K562 (cell line): ENCODE measurements around the gene SMIM13. TPM values are rescaled to one million over a fixed set of nuclear protein-coding genes. Genes with fewer than 3 reads are reported as not detected.

Source experiments
- ATAC-seq: fragments of 200-7000 bp; cut with Tn5 transposase; 3 replicates; pipeline ENCODE4 v1.9.1; 2020; ENCODE audit warnings: moderate library complexity
- BruUV-seq: library from RNA; stranded (reverse); fragments of 400-500 nt; replicated peaks from 2 replicates; lab custom pipeline; 2021; lab: Mats Ljungman, UMichigan
- CTCF ChIA-PET: fragments of 300-600 bp; formaldehyde crosslinking; extraction: SDS; loops from one replicate; lab custom pipeline; 2021; ENCODE audit warnings: low intra/inter-chr PET ratio; lab: Yijun Ruan, JAX
- POLR2A ChIA-PET: fragments of 300-600, 350-650 bp; sonication (Branson Sonifier 250); formaldehyde crosslinking; extraction: SDS; loops from one replicate; lab custom pipeline; 2021; ENCODE audit warnings: antibody characterized with exemption, inconsistent platforms; lab: Yijun Ruan, JAX
- DNase-seq, 4 experiments: peaks; one replicate each; pipeline versions ENCODE4 v3.0.0 to v3.0.0-alpha.2; 2011 to 2018; ENCODE audit warnings: low spot score in 3 of 4, mixed read lengths in 3 of 4; ENCODE audit errors: extremely low read depth in 1 of 4
- FAIRE-seq: peaks from 2 replicates; lab custom pipeline; 2011; peaks lifted over from hg19 to GRCh38; lab: Jason Lieb, UNC
- H2AFZ ChIP-seq: 2 replicates; pipeline ENCODE4 v1.6.0; 2011; ENCODE audit warnings: low read depth, low read length, control low read depth, inconsistent platforms
- H3K27ac ChIP-seq: fragments of 200-600 bp; 3 replicates; pipeline ENCODE4 v1.8.0; 2011; ENCODE audit warnings: low read depth, mild to moderate bottlenecking, control low read depth, inconsistent platforms, low read length, moderate library complexity, mixed read lengths; ENCODE audit errors: extremely low read depth
- H3K27me3 ChIP-seq, 2 experiments: fragments of 300-600 bp in 1 of 2; 2 replicates in 1 of 2; 3 replicates in 1 of 2; pipeline versions ENCODE4 v1.6.0 to v1.8.0; 2011; ENCODE audit warnings: inconsistent platforms in 2 of 2, low read length in 2 of 2, mild to moderate bottlenecking in 1 of 2, mixed read lengths in 1 of 2, moderate library complexity in 1 of 2; ENCODE audit not compliant: control insufficient read depth in 2 of 2, insufficient read depth in 2 of 2
- H3K36me3 ChIP-seq: fragments of 300-600 bp; 3 replicates; pipeline ENCODE4 v1.8.0; 2011; ENCODE audit warnings: mild to moderate bottlenecking, low read length, inconsistent platforms; ENCODE audit not compliant: control insufficient read depth, insufficient read depth
- H3K4me1 ChIP-seq, 2 experiments: fragments of 200-600 bp in 1 of 2; replicated peaks in 1 of 2; 2 replicates in 1 of 2; 3 replicates in 1 of 2; pipeline versions ENCODE4 v1.5.1 to v1.8.0; 2011; ENCODE audit warnings: inconsistent platforms in 2 of 2, low read length in 2 of 2, mild to moderate bottlenecking in 1 of 2, mixed read lengths in 1 of 2, moderate library complexity in 1 of 2; ENCODE audit not compliant: control insufficient read depth in 2 of 2, insufficient read depth in 2 of 2
- H3K4me2 ChIP-seq: 2 replicates; pipeline ENCODE4 v1.6.1; 2011; ENCODE audit warnings: low read length, control low read depth, inconsistent platforms, mixed read lengths; ENCODE audit not compliant: insufficient read depth
- H3K4me3 ChIP-seq: fragments of 200-600 bp; sonication (generic), shearing (Covaris generic); 2 replicates; pipeline ENCODE4 v1.5.1; 2016; ENCODE audit warnings: control low read depth, inconsistent platforms
- H3K79me2 ChIP-seq: fragments of 200-600 bp; 3 replicates; pipeline ENCODE4 v1.8.0; 2011; ENCODE audit warnings: low read length, inconsistent platforms; ENCODE audit not compliant: control insufficient read depth, insufficient read depth
- H3K9ac ChIP-seq, 2 experiments: 2 replicates each; pipeline versions ENCODE4 v1.6.0 to v1.6.1; 2011; ENCODE audit warnings: low read depth in 2 of 2, low read length in 2 of 2, control low read depth in 1 of 2, inconsistent platforms in 1 of 2, mild to moderate bottlenecking in 1 of 2, mixed read lengths in 1 of 2; ENCODE audit not compliant: insufficient read depth in 1 of 2
- H3K9me1 ChIP-seq: one replicate; pipeline ENCODE4 v1.6.0; 2011; ENCODE audit warnings: inconsistent platforms, mild to moderate bottlenecking, low read length, moderate library complexity; ENCODE audit not compliant: control insufficient read depth, insufficient read depth
- H3K9me3 ChIP-seq: replicated peaks from 2 replicates; pipeline ENCODE4 v1.5.1; 2011; ENCODE audit warnings: low read depth, low read length, inconsistent platforms; ENCODE audit not compliant: control insufficient read depth, insufficient read depth
- H4K20me1 ChIP-seq: replicated peaks from 2 replicates; pipeline ENCODE4 v1.6.1; 2011; ENCODE audit warnings: low read length, inconsistent platforms, mixed read lengths; ENCODE audit not compliant: control insufficient read depth, insufficient read depth
- ARHGAP35 ChIP-seq: fragments of 450-650 bp; IDR thresholded peaks from 2 replicates; pipeline ENCODE4 v1.6.1; 2018; ENCODE audit not compliant: partially characterized antibody
- BMI1 ChIP-seq: fragments of 150-350 bp; IDR thresholded peaks from 2 replicates; pipeline ENCODE4 v1.6.1; 2014; ENCODE audit warnings: low read length
- CBX2 ChIP-seq: fragments of 200-600 bp; sonication (generic); IDR thresholded peaks from one replicate; pipeline ENCODE4 v1.6.1; 2012; ENCODE audit warnings: mild to moderate bottlenecking, low read length, inconsistent platforms; ENCODE audit not compliant: insufficient read depth, poor library complexity, severe bottlenecking
- CBX8 ChIP-seq: fragments of 200-600 bp; sonication (generic); IDR thresholded peaks from 2 replicates; pipeline ENCODE4 v1.6.1; 2012; ENCODE audit warnings: borderline replicate concordance, mixed run types, low read depth, mild to moderate bottlenecking, moderate library complexity, mixed read lengths, low read length, control low read depth, inconsistent platforms; ENCODE audit not compliant: poor library complexity, severe bottlenecking; ENCODE audit errors: extremely low read depth
- HDAC3 ChIP-seq: fragments of 450-650 bp; IDR thresholded peaks from 2 replicates; pipeline ENCODE4 v1.6.1; 2018; ENCODE audit warnings: borderline replicate concordance, mild to moderate bottlenecking, moderate library complexity; ENCODE audit not compliant: partially characterized antibody
- HDAC8 ChIP-seq: fragments of 450-650 bp; IDR thresholded peaks from 2 replicates; pipeline ENCODE4 v1.6.1; 2016; ENCODE audit warnings: mild to moderate bottlenecking, missing genetic modification characterization, moderate library complexity, missing compliant biosample characterization
- ILK ChIP-seq: fragments of 450-650 bp; IDR thresholded peaks from 2 replicates; pipeline ENCODE4 v1.6.1; 2016; ENCODE audit warnings: missing genetic modification characterization, low read depth, mild to moderate bottlenecking, missing compliant biosample characterization, moderate library complexity, borderline replicate concordance
- MAFF ChIP-seq: IDR thresholded peaks from 2 replicates; pipeline ENCODE4 v1.6.1; 2012; ENCODE audit warnings: low read length, improper control_type of control experiment
- MEF2D ChIP-seq: conservative IDR thresholded peaks from 2 replicates; pipeline ENCODE4 v1.6.1; 2016; ENCODE audit warnings: low read depth, missing genetic modification characterization, missing compliant biosample characterization
- MLX ChIP-seq, 2 experiments: fragments of 450-650 bp in 1 of 2; sonication (generic) in 1 of 2; formaldehyde crosslinking; conservative IDR thresholded peaks; 2 replicates each; pipeline versions ENCODE4 v1.4.0 to v1.8.1; 2020 to 2022; ENCODE audit warnings: mild to moderate bottlenecking in 1 of 2, missing genetic modification reagents in 1 of 2
- NCOA4 ChIP-seq: fragments of 450-650 bp; IDR thresholded peaks from 2 replicates; pipeline ENCODE4 v1.6.1; 2018; ENCODE audit warnings: mild to moderate bottlenecking; ENCODE audit not compliant: partially characterized antibody
- NR3C1 ChIP-seq: sonication (generic); formaldehyde crosslinking; IDR thresholded peaks from 2 replicates; pipeline ENCODE4 v1.8.1; 2022; ENCODE audit warnings: missing genetic modification reagents
- RBM39 ChIP-seq: fragments of 200-400 bp; formaldehyde crosslinking; optimal IDR thresholded peaks from 2 replicates; pipeline ENCODE3; 2018; ENCODE audit warnings: low read depth, low read length
- RFX7 ChIP-seq: fragments of 250-450 bp; sonication (Bioruptor Pico); IDR thresholded peaks from 2 replicates; pipeline ENCODE4 v1.5.1; 2021; ENCODE audit warnings: mild to moderate bottlenecking
- STAT6 ChIP-seq: sonication (generic); formaldehyde crosslinking; IDR thresholded peaks from 2 replicates; pipeline ENCODE4 v1.8.1; 2023; ENCODE audit warnings: mild to moderate bottlenecking, missing genetic modification reagents
- SUPT5H ChIP-seq: fragments of 450-650 bp; IDR thresholded peaks from 2 replicates; pipeline ENCODE4 v1.6.1; 2016
- TGIF2 ChIP-seq: sonication (generic); formaldehyde crosslinking; IDR thresholded peaks from 2 replicates; pipeline ENCODE4 v1.8.1; 2022; ENCODE audit warnings: mild to moderate bottlenecking, missing genetic modification reagents, moderate library complexity
- ZBTB2 ChIP-seq: fragments of 450-650 bp; IDR thresholded peaks from 2 replicates; pipeline ENCODE4 v1.6.1; 2016; ENCODE audit warnings: antibody characterized with exemption
- ZFP36 ChIP-seq: fragments of 150-350 bp; IDR thresholded peaks from 2 replicates; pipeline ENCODE4 v1.6.1; 2018; ENCODE audit warnings: low read length, low read depth; ENCODE audit not compliant: partially characterized antibody
- ZNF143 ChIP-seq: sonication (generic); formaldehyde crosslinking; IDR thresholded peaks from 2 replicates; pipeline ENCODE4 v1.9.0; 2022; ENCODE audit warnings: mild to moderate bottlenecking, missing genetic modification reagents
- WGBS: fragments of 100-300 bp; shearing (Covaris generic); methylation state at CpG from one replicate; pipeline ENCODE4 v1.1.6; 2016; ENCODE audit warnings: low coverage, mixed read lengths; ENCODE audit not compliant: insufficient coverage; ENCODE audit errors: missing lambda C conversion rate; 5-methylcytosine and 5-hydroxymethylcytosine counted together
- in situ Hi-C: fragments of 300-500 bp; cut with MboI; formaldehyde crosslinking; loops from 4 replicates; pipeline ENCODE4 v1.15.0; 2018; ENCODE audit warnings: inconsistent platforms, mixed read lengths
- intact Hi-C: fragments of 100-400 bp; cut with micrococcal nuclease; formaldehyde crosslinking; loops from 2 replicates; pipeline ENCODE4 v1.14.2; 2022
- polyA plus RNA-seq, 8 experiments: library from polyadenylated mRNA; depleted of rRNA in 4 of 8; stranded (reverse) in 5 of 8; unstranded in 3 of 8; fragments of >200 nt; fragmentation: Nextera tagmentation in 2 of 8; fragmentation: Illumina TruSeq in 1 of 8; extraction: Ambion mirVana in 2 of 8; extraction: Trizol in 1 of 8; gene quantifications; 2 replicates each; pipeline versions ENCODE4 v1.2.1 to v1.2.3, GENCODE V29; 2011 to 2014; ENCODE audit warnings: inconsistent platforms in 1 of 8, missing spikeins in 1 of 8
- total RNA-seq, 7 experiments: library from RNA; depleted of rRNA in 6 of 7; stranded (reverse); fragments of >200 nt in 6 of 7; fragmentation: Illumina TruSeq in 2 of 7; extraction: Trizol in 2 of 7; gene quantifications; 2 replicates each; pipeline versions ENCODE4 v1.2.1 to v1.2.3, GENCODE V29; 2011 to 2021; ENCODE audit warnings: low replicate concordance in 1 of 7

The SMIM13 gene
- total and polyA plus RNA-seq, 9 of the 15 experiments (the other 6 are each of a cell fraction or from before 2014, with no cell fraction given) = 5.5 to 24.8 (median 11.7) TPM

GRCh38 chr6:11062083-11062482 lies 31.6 kb upstream of the SMIM13 start:
- Histone ChIP-seq H3K9ac (no peak overlapping the region), H2AFZ (no peak overlapping the region), H3K4me2 (no peak overlapping the region), H3K4me1 (no peaks in the 10 kb centered on the region; a peak in 1 of 5 replicates), H3K79me2 (no peaks in the 10 kb centered on the region), H3K9me3 (no peaks in the 10 kb centered on the region), H3K27me3 (peaks cover 0 to 2% of the 10 kb centered on the region in 2 experiments; a peak in 1 of 5 replicates), H4K20me1 (no peaks in the 10 kb centered on the region), H3K4me3 (no peak overlapping the region), H3K9me1 (no peaks in the 10 kb centered on the region), H3K36me3 (no peaks in the 10 kb centered on the region), H3K27ac (no peak overlapping the region)
- intact Hi-C loops = loop anchor here (10.0 kb wide), 1 partner anchor 513 kb away; no protein-coding TSS in a partner anchor
- in situ Hi-C loops = no loop called here
- ChIA-PET CTCF (interaction anchor here (0.6 kb wide), 1 partner anchor 355 kb away, joined by 3 read pairs; no protein-coding TSS in a partner anchor), POLR2A (no interaction called here)
- FAIRE-seq (no peak), ATAC-seq (no peak), DNase-seq (no peak)
- BruUV-seq = no TSS peak
- 13% methylated on average over 3 of the region's 4 CpGs for WGBS
- TF ChIP-seq RBM39 (no peak), MLX (CRISPR knock-in tag; conservative IDR thresholded peaks at IDR 0.05) (no peak), MAFF (no peak), HDAC3 (no peak), MEF2D (no peak), BMI1 (peak; percentile 71; the same call in 1 of the 2 replicates), HDAC8 (tag) (no peak), ARHGAP35 (no peak), TGIF2 (CRISPR knock-in tag) (no peak), STAT6 (CRISPR knock-in tag) (no peak), CBX2 (peak; percentile 82), ZFP36 (no peak), ZNF143 (CRISPR knock-in tag) (no peak), SUPT5H (no peak), NCOA4 (no peak), CBX8 (peak; percentile 98), ZBTB2 (no peak), NR3C1 (CRISPR knock-in tag) (no peak), RFX7 (CRISPR knock-in tag) (no peak), ILK (no peak)
